Measurements from ENCODE around the gene TNFRSF1B.
A peak's percentile ranks its signal among the peaks of the same experiment; 100 is the strongest.

TNFRSF1B gene

DNA sequence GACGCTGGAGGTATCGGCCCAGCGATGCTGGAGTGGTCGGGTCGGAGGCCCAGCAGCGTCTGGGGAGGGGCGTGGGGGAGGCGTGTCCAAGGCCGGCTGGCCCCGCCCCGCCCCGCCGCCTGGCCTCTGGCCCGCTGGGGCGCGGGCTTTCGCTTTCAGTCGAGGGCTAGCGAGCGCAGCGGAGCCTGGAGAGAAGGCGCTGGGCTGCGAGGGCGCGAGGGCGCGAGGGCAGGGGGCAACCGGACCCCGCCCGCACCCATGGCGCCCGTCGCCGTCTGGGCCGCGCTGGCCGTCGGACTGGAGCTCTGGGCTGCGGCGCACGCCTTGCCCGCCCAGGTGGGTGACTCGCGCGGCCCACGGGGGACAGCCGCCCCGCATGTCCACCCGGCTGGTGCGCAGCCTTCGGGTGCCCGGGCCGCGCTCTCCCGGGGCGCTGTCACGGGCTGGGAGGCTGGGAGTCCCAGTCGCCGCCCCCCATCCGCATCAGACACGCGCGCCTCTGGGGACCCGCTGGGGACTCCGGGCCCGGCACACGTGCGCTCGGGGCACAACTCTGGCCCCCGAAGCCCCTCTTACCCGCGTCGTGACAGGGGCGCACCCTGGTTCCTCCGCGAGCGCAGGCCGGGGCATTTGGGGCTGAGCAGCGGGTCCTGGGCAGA, at the start of gene TNFRSF1B:
Gene TNFRSF1B (plus strand): TSS at position 158 of the 659 bp plus-strand sequence. CDS start 101 bp downstream, at position 259.
- DNase-seq (ENCODE audit: low read depth in 2 of 2), result peak; percentile 67 to 77

DNA sequence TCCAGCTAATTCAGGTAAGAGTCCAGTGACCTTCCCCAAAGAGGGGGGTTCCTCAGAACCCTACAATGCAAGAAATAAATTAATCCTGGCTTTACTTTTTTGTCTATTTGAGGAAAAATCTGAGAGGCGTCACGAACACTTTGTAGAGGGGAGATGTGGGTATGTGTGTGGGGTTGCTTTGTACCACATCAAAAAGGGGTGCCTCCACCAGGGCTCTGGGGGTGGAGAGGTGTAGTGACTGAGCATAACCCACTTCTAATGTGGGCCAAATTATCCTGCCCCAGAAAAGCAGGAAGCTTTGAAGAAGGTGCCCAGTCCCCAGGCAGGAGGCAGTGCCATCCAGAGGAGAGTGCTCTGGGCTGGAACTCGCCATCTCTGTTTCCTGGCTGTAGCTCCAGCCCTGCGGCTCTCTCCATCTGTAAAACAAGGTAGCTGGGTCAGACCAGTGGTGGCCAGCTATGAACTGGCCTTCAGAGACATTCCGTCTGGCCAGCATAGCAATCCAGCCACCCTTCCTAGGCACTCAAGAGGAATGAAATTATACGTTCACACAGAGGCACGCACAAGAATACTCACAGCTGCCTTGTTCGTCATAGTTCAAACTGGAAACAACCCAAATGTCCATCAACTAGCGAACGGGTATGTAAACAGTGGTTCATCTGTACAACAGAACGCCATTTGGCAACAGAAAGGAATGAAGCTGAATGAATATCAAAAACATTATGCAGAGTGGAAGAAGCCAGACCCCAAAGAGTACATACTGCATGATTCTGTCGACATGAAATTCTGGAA, 45.4 kb upstream of the TNFRSF1B start:
- no peak for DNase-seq (ENCODE audit: low read depth in 2 of 2)

DNA sequence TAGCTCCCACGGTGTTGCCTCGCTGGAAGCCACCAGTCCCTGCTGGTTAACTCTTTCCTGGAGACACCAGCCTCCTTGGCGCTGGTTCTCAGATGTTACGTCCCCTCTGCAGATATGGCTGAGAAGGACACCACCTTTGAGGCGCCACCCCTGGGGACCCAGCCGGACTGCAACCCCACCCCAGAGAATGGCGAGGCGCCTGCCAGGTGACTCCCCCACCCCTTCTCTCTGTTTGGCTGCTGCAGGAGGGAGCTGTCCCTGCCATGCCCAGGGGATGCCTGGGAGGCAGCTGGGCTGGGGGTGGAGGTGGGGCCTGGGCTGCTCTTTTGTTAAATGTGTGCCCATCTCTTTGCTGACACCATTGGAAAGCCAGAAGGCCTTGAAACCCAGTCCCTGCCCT, 43.6 kb upstream of the TNFRSF1B start:
- DNase-seq (ENCODE audit: low read depth in 2 of 2), result no peak

DNA sequence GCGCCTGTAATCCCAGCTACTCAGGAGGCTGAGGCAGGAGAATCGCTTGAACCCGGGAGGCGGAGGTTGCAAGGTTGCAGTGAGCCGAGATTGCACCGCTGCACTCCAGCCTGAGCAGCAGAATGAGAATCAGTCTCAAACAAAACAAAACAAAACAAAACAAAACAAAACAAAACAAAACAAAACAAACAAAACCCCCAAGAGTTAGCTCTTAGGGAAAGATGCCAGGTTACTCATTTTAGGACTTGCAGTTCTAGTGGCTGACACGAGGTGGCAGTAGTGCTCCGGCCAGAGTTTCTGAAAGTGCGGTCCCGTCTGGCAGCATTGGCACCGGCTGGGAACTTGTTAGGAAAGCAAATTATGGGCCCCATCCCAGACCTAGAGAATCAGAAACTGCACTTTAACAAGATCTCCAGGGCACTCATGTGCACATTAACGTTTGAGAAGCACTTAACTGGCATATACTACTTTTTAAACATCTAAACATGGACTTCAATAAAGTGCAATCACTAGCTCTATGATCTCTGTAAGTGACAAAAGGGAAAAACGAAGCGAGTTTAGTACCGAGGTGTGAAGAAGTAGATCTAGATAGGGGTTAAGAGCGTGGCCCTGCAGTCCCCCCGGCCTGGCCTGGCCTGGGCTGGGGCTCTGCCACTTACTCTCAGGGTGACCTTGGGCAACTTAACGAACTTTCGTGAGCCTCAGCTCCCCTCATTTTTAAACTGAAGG, 41.9 kb upstream of the TNFRSF1B start:
- DNase-seq (ENCODE audit: low read depth in 2 of 2), result peak; percentile 66 to 84

DNA sequence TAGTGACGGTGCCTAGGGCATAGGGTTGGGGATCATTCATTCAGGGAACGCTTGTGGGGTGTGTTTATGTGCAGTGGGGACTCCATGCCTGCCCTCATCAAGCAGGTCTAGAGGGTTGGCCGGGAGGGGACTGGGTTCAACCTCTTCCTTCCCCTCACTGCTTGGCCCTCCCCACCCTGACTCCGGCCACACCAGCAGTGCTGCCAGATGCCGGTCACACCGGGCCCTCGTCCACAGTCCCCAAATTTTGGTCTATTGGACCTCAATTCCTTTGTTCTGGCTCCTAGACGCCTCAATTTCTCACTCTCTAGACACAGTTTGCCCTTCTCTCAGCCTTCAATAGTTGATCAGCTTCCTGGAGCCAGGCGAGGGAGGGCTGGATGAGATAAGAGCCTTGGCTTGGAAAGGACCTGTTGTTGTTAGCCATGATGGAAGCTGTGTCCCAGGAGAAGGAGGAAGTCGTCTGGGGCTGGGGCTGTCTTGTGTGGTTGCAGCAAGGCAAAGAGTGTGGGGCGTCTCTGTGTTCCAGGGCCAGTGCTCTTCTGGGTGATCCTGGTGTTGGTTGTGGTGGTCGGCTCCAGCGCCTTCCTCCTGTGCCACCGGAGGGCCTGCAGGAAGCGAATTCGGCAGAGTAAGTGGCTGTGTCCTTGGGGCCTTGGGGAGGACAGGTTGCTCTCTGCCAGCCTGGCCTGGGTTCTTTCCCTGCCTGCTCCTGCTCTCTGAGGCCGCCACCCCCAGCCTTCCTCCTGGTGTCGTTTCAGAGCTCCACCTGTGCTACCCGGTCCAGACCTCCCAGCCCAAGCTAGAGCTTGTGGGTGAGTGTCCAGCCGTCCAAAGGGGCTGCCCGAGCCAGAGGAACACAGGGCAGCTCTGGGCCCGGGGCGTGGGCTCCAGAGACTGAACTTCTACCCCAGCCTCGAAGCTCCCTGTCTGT, 41.1 kb upstream of the TNFRSF1B start:
- no peak for DNase-seq (ENCODE audit: low read depth in 2 of 2)

DNA sequence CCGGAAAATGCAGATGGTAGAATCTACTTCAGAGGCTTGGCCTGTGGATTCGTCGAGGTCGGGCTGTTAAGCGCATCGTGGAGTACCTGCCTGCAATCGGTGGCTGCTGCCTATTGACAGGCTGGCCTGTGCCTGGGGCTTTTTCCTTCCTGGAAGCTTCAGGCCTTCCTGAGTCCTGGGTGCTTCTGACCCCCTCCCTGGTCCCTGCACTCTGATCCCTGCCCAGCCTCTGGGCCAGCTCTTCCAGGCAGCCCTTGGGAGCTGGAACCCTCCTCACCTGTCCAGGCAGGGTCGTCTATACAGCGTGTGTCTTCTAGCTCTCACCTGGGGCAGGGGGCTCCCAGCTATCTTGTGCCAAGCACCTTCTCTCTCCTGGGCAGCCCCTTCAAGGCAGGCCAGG, 40.0 kb upstream of the TNFRSF1B start:
- DNase-seq (ENCODE audit: low read depth in 2 of 2), result no peak

DNA sequence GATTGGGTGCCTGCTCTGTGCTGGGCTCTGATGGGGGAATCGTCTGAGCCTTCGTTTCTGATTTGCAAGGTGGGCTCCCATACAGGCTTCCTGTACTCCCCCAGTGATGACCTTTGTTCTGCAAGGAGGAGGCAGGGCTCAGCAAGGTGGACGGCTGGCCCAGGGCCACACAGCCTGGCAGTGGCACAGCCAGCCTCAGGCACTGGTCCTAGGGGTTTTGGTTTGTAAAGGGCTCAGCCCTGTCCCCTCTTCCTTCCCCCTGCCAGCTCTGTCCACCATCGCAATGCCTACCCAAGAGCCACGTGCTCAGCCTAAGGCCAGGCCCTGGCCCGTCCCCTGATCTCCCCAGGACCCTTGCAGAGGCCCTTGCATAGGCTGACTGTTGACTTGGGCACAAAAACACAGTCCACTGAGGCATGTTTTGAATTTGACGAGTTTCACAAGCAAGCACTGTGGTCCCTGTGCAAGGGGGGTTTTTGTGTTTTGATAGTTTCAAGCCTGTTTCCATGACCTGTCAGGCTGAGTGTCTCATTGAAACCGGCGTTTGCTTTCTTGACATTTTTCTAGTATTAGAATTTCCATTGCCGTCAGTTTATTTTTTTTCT, 39.5 kb upstream of the TNFRSF1B start:
- no peak for DNase-seq (ENCODE audit: low read depth in 2 of 2)

DNA sequence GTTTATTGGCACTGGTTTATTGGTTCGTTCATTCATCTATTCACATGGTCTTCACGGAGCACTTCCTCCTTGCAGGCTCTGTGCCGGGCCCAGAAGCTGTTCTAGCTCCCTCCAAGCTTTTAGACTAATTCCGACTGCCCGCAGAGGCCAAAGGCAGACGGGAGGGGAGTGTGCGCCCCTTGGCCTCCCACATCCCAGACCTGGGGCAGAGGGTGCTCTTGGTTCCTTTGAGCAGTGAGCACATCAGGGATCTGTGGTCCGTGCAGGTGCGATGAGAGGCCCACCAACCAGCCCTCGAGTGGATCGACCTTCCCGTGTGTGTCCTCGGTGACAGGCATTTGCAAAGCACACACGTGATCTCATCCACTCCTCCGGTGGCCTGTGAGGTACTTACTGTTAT, 38.7 kb upstream of the TNFRSF1B start:
- no peak for DNase-seq (ENCODE audit: low read depth in 2 of 2)

DNA sequence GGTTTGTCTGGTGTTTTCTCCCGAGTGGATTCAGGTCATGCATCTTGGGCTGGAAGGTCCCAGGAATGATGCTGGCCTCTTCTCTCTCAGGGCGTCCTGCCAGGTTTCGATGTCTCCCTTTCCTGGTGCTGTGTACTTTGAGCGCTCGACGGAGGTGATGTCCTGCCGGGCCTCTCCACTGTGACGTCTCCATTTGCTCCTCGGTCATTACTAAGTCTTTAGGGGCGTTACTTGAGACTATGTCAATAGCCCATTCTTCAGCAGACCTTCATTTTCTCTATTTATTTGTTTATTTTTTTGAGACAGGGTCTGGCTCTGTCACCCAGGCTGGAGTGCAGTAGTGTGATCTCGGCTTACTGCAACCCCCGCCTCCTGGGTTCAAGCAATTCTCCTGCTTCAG, 37.2 kb upstream of the TNFRSF1B start:
- no peak for DNase-seq (ENCODE audit: low read depth in 2 of 2)

DNA sequence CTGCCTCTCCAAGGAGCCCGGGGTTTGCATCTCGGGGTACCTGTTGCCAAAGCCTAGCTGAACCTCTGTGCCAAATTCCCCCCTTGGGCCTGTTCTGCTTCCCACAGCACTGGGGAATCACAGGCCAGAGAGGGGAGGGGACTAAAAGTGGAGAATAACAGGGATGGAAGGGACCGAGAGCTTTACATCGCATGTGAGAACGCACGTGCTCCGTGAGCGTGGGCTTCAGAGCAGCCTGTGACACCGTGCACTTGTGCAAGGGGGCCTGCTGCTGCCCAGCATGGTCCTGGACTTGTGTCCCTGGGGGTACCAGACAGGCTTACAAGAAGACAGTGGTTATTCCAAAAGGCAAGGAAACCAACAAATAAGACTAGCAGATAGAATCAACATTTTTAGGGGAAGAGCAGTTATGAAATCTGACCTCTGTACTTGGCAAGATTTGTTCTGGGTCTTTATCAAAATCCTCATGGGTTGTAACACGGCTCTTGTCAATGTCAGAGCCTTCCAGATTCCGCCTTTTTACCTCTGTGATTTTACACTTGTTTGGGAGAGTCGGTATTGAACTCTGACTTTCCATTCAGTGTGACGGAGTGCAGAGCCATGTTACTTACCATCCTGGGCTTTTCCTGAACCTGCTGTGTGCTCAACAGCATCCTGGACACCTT, 36.2 kb upstream of the TNFRSF1B start:
- no peak for DNase-seq (ENCODE audit: low read depth in 2 of 2)

DNA sequence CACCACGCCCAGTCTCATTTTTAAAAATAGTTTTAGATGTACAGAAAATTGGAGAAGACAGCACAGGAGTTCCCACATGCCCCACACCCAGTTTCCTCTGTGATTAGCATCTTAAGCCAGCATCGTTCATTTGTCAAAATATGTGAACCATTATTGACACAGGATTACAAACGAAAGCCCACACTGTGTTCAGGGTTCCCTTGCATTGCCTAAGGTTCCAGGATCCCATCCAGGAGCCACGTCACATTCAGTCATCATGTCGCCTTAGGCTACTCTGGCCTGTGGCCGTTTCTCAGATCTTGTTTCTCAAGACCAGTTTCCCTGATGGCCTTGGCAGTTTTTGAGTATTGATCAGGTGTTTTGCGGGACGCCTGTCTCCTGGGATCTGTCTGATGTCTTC, 34.7 kb upstream of the TNFRSF1B start:
- no peak for DNase-seq (ENCODE audit: low read depth in 2 of 2)

DNA sequence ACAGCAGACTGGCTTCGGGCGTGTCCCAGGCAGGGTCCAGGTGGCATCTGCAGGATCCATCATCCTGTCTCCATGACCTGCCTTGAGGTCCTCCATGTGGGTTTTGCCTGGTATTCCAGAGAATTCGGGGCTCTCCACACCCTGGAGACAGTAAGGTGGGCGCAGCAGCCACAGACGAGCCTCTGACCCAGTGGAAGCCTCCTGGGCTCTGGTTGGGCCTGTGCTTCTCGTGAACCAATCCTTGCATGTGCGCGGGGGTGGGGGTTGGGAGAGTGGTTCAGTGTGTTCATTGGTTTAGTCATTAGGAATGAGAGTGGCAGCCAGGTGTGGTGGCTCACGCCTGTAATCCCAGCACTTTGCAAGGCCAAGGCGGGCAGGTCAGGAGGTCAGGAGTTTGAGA, 32.1 kb upstream of the TNFRSF1B start:
- no peak for DNase-seq (ENCODE audit: low read depth in 2 of 2)

DNA sequence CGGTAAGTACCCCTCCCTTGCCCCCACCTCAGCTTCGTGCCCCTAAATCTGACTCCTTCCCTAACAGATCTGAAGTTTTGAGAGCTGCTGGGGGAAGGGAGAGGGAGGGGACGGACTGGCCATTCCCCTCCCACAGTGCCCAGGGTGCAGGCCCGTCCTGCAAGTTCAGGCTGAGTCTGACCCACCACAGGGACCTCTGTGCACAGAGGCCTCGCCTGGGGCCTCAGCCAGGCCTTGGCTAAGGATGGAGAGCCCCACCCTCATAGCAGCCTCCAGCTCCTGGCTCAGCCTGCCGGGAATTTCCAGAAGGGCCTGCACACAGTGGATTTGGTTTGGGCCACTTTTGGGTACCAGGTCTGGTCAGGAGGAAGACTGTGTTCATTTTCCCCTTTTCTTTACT, 31.2 kb upstream of the TNFRSF1B start:
- no peak for DNase-seq (ENCODE audit: low read depth in 2 of 2)

DNA sequence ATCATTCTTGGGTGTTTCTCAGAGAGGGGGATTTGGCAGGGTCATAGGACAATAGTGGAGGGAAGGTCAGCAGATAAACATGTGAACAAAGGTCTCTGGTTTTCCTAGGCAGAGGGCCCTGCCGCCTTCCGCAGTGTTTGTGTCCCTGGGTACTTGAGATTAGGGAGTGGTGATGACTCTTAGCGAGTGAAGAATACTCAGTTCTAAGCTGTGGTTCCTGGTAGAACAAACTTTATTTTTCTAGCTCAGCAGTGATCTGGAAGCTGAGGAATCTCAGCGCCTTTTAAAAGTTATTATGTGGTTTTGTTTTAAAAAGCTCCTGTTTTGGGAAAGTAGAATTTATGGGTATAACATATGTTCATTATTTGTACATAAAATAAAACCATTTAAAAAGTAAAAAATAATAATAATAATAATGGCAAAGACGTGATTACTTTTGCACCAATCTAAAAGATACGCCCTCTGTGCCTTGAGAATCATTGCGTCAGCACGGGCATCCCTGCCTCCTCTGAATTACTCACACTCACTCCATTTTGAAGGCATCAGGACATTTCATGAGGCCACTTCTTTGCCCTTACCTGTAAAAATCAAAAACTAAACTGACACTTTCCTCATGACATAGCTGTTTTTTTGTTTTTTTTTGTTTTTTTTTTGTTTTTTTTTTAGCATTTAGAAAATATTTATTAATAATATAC, 29.7 kb upstream of the TNFRSF1B start:
- DNase-seq (ENCODE audit: low read depth in 2 of 2), result no peak

DNA sequence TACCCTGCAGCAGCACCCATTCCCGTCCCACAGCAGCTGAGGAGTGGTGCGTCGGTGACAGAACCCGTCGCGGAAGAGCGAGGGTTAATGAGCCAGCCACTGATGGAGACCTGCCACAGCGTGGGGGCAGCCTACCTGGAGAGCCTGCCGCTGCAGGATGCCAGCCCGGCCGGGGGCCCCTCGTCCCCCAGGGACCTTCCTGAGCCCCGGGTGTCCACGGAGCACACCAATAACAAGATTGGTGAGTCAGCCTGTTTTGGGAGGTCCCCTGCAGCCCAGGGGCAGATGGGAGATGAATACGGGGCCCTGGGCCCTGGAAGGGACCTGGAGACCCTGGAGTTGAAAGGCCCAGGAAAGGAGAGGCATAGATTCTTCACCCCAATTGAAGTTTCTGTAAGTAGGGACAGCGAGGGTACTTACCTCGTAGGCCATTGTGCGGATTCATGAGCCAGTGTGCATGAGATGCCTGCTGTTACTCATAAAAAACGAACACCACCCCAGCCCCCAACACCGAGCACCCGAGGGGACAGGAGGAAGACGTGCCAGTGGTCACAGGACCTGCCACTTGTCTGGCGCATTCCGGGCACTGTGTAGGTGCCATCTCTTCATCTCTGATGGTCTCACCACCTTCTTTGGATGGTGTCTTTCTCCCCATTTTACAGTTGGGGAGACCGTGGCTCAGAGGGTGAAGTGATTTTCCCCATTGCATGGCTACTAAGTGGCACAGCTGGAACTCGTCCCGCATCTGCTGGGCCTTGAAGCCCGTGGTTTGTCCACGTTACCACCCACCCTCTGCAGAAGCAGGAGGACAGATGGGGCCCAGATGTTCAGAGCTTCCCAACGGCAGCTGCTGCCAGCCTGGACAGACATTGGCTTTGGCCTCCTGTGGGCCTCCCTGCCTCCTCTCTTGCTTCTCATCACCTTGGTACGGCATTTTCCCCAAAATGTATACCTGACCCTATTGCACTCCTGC, 28.3 kb upstream of the TNFRSF1B start:
- DNase-seq (ENCODE audit: low read depth in 2 of 2), result no peak

DNA sequence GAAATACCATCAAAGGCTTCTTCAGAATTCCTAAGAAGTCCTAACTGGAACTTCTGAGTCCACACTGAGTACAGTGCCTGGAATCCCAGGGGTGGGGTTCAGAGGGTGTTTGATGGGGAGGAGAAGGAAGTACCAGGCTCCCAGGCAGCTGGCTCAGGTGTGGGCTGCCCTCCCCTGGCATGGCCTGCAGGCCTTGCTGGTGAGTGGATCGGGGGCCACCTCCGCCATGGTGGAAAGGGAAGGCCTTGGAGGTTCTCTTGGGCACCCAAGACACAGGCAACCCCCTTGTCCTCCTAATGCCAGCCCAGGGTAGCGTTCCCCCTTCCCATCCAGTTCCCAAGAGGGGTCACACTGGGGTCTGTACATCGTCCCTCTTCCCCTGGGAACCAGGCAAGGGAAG, 26.8 kb upstream of the TNFRSF1B start:
- no peak for DNase-seq (ENCODE audit: low read depth in 2 of 2)

DNA sequence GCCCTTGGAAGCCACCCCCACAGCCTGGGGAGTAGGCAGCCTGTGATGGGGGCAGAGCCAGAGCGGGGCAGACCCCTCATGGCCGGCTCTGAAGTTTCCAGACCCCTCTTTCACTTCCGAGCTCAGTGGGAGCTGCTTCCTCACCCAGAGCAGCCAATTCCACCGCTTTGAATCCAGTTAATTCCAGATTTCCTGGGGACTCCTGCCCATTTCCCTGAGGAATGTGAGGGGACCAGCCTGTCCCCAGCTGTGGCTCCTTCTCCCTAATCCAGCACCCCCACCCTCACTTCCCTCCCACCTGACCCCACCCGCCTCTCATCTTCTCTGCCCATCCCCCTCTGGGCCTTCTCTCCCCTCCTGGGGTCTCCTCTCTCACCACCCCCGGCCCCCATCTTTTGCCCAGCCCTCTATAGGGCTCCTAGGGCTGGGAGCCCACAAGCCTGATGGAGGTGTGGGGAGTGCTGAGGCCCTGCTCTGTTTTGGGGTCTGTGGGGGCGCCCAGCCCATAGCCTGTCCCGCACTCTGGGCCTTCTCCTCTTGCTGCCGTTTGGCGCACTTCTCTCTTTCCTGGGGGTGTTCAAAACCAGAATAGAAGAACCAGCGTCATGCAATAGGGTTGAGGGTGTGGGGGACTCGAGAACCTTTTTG, 26.2 kb upstream of the TNFRSF1B start:
- DNase-seq (ENCODE audit: low read depth in 2 of 2), result no peak

DNA sequence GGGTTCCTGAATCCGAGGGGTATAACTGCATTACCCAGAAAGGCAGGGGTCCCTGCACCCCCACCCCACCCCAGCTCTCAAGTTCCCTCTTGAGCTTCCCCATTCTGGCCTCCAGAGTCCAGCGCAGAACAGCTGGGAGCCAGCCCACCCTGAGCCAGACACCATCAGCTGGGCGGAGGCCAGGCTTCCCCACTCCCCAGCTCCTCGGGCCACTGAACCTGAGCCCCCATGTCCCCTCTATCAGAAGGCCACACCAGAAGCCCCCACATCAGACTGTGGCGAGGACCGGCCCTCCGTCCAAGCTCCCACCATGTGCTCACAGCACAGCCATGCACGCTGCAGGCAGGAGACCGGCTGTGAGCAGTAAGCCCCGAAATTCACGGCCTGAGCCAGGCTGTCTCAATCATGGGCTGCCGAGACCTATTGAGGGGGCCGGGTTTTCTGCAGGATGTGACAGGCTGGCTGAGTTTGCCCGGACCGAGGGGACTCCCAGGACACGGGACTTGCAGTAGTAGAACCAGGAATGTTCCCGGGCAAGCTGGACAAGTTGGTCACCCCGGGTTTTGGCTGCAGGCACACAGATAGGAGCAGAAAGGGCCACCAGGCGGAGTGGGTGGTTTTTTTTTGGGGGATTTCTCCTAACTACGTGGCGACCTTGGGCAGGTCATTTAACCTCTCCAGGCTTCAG, 25.5 kb upstream of the TNFRSF1B start:
- no peak for DNase-seq (ENCODE audit: low read depth in 2 of 2)
